OCI-M2 (cell line): Measurements from ENCODE around the gene FAM47B.

ENCODE experiments used
- DNase-seq: peaks from one replicate; lab custom pipeline; 2025; ENCODE audit not compliant: unreplicated experiment; lab: John Stamatoyannopoulos, UW

Gene FAM47B

DNA sequence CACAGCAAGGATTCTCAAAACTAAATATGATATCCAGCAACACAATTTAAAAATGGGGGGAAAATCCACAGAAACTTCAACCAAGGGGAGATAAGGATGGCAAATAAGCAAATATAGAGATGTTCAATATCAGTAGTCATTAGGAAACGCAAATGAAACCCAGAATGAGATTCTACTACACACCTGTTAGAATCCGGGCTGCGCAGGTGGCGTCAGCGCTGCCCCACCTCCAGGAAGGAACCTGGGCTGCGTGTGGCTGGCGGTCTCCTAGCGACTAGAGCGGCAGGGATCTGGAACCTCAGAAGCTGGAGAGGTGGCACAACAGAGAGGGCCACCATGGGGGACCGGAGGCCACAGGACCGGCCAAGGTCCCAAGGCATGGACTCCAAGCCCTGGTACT is at the start of gene FAM47B:
Gene FAM47B (plus strand): TSS at position 301 of the 400 bp plus-strand sequence. CDS start 36 bp downstream, at position 337.
- no peak for DNase-seq

DNA sequence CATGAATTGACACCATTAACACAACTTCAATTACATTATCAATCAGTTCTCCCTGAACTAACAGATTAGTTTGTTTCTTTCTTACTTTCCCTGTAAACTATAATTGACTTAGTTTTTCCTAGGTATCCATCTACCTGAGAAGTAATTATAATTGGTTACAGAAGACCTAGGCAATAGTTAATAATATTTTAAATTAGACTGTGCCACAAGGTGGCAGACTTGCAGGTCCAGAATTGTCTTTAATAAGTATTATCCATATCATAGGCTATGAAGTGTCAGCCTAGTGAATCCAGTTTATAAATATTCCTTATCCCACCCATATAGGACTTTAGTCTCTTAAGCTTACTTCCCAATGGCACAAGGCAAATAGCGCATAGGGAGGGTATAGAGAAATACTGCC is 48.9 kb upstream of the FAM47B start:
- no peak for DNase-seq

- no peak for DNase-seq
Observed at GRCh38 chrX:34900691-34901090, 41.9 kb upstream of the FAM47B start.

DNA sequence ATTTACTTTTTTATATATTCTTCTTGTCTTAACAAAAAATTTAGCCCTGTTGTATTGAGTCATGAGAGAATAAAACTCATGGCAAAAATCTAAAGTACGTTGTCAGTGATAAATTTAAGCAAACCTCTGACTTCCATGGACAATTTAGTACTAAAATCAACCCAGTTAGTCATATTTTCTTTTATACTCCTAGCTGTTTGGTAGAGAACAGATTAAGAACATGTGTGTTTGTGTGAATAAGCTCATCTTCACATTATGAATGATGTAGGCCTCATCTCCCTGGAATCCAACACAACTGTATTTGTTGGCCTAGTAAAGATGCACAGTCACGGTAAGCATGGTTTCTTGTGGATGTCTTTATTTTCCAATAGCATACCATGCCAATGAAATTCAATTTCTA is 40.8 kb upstream of the FAM47B start:
- no peak for DNase-seq

DNA sequence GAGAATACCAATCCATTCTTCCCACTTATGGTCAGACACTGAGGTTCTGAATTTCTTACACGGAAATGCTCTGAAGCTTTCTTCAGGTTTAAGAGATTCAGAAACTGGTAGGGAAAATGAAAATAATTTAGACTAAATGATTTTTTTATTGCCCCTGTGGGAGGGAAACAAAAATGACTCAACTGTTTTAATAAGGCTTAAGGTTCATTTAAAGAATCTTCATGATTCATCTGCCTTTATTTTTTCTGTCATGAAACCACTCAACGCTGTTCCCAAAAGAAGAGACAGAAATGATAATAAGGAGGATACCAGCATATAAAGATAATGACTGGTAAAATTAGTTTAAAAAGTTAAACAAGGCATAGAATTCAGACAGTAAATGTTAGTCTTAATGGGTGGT is 39.3 kb upstream of the FAM47B start:
- DNase-seq, result no peak

- DNase-seq, result no peak
Observed at GRCh38 chrX:34909151-34909550, 33.4 kb upstream of the FAM47B start.

- DNase-seq, result no peak
Observed at GRCh38 chrX:34915463-34916225, 27.0 kb upstream of the FAM47B start.

GRCh38 chrX:34917146-34917545 is 25.4 kb upstream of the FAM47B start:
- no peak for DNase-seq

GRCh38 chrX:34918091-34918736 is 24.4 kb upstream of the FAM47B start:
- DNase-seq, result no peak

DNA sequence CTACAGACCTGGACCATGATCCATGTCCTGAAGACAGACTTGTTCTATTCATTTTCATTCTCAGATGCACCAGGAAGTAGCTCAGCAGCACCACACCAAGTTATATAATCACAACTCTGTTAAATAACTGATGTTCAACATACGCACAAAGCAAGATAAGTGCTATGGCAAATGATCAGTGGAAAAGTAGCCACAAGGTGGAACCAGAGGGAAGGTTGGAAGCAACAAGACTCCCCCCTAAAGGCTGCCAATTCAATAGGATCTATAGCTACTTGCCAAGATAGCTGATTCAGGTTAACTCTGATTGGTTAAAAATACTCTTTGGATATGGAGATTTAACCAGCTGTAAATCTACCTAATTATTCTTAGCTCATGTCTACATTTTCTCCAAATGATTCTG is 23.7 kb upstream of the FAM47B start:
- DNase-seq, result peak; percentile 20

GRCh38 chrX:34927866-34928265 is 14.7 kb upstream of the FAM47B start:
- no peak for DNase-seq

- no peak for DNase-seq
Observed at GRCh38 chrX:34943235-34943634, 639 bp downstream of the FAM47B start.

GRCh38 chrX:34956916-34957315 is 14.3 kb downstream of the FAM47B start:
- DNase-seq, result no peak

DNA sequence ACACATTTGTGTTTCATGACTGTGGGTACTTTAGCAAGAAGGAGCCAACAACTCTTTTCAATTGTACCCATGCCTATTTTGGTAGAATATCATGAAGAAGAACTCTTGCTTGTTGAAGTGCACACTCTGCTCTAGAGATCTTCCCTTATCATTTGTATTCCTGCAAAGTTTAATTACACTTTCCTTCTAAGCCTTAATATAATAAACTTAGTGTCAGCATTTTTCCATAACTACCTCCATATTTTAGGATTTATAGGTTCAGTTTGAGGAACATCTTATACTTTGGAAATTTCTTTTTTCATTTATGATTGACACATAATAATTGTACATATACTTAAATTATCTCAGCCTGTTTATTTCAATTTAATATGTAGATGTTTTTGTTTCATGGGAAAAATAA is 19.1 kb downstream of the FAM47B start:
- DNase-seq, result no peak

DNA sequence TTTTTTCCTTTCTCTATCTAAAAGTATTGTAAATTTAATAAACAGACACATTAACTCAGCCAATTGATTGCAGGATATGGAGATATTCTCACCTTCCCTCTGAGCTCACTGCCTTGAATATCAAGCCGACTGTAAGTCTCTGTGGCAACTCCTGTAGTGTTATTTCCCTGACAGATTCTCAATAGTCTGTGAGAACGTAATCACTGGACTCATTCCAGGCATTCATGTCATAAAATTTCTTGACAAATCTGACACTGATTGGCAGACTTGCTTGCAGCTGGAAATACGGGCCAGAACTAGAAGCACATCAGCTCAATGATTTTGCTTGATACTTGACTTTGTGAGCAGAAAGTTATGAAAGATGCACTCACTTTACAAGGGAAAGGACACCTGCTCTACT is 29.6 kb downstream of the FAM47B start:
- DNase-seq, result no peak

- DNase-seq, result no peak
Observed at GRCh38 chrX:34978171-34978570, 35.6 kb downstream of the FAM47B start.

- no peak for DNase-seq
Observed at GRCh38 chrX:34987646-34988045, 45.0 kb downstream of the FAM47B start.
